Upper lobe of left lung (tissue), 6 donors: ENCODE data around the gene DTNB. TPM values are rescaled to one million over a fixed set of nuclear protein-coding genes. Genes with fewer than 3 reads are reported as not detected.
A peak's percentile ranks its signal among the peaks of the same experiment; 100 is the strongest.

Experiments used
- ATAC-seq, 2 donors: fragments of 200-7000 bp; cut with Tn5 transposase; one replicate each; pipeline ENCODE4 v1.9.1; 2022; ENCODE audit warnings: mild to moderate bottlenecking in 2 of 2, moderate library complexity in 2 of 2; ENCODE audit not compliant: low FRiP score in 2 of 2
- DNase-seq, 2 donors: peaks; one replicate each; pipeline ENCODE4 v3.0.0-alpha.2; 2019 to 2020
- H3K27ac ChIP-seq, 4 donors: fragments of 200-600 bp; sonication (generic); one replicate each; pipeline ENCODE4 v1.5.1; 2016 to 2019
- H3K27me3 ChIP-seq, 4 donors: fragments of 200-600 bp; sonication (generic); one replicate each; pipeline ENCODE4 v1.5.1; 2017 to 2019
- H3K36me3 ChIP-seq, 4 donors: fragments of 200-600 bp; sonication (generic); one replicate each; pipeline ENCODE4 v1.5.1; 2016 to 2019
- H3K4me1 ChIP-seq, 4 donors: fragments of 200-600 bp; sonication (generic); one replicate each; pipeline ENCODE4 v1.5.1; 2018 to 2019
- H3K4me3 ChIP-seq, 4 donors: fragments of 200-600 bp; sonication (generic); one replicate each; pipeline ENCODE4 v1.5.1; 2017 to 2019; ENCODE audit warnings: mild to moderate bottlenecking in 2 of 4, moderate library complexity in 1 of 4
- H3K9me3 ChIP-seq, 4 donors: fragments of 200-600 bp; sonication (generic); one replicate each; pipeline ENCODE4 v1.5.1; 2018 to 2019
- EP300 ChIP-seq, 4 donors: sonication (generic); formaldehyde crosslinking; IDR thresholded peaks; one replicate each; pipeline ENCODE4 v1.5.1; 2017; ENCODE audit warnings: antibody characterized with exemption in 4 of 4, control low read depth in 2 of 4
- POLR2A ChIP-seq, 4 donors: fragments of 450-650 bp; IDR thresholded peaks; one replicate each; pipeline ENCODE4 v1.5.1; 2016 to 2017; ENCODE audit warnings: antibody characterized with exemption in 4 of 4, mild to moderate bottlenecking in 2 of 4
- POLR2AphosphoS5 ChIP-seq, 2 donors: sonication (generic); formaldehyde crosslinking; IDR thresholded peaks; one replicate each; pipeline ENCODE4 v1.5.1; 2017; ENCODE audit warnings: antibody characterized with exemption in 2 of 2
- WGBS, 2 donors: methylation state at CpG; one replicate each; pipeline ENCODE4 v1.1.5; 2017 to 2018; 5-methylcytosine and 5-hydroxymethylcytosine counted together
- total RNA-seq, 6 donors: library from RNA; depleted of rRNA in 4 of 6; stranded (reverse); fragments of >200 nt in 4 of 6; gene quantifications; one replicate each; pipeline versions ENCODE4 v1.1.0 to v1.2.1, GENCODE V29; 2016 to 2021
- TF ChIP-seq, protein P1 (sequence below), 6 experiments: fragments of 450-650 bp in 4 of 6; fragments of 200-600 bp in 2 of 6; sonication (generic) in 2 of 6; IDR thresholded peaks; one replicate each; pipeline ENCODE4 v1.5.1; 2016 to 2019; ENCODE audit warnings: antibody characterized with exemption in 6 of 6
- donor health status: DM: no; HTN: no; CAD: no; lungs with moderate emphysema.
- donor health status: DM: no; HTN: yes; CAD: no; lungs with severe emphysema.

Gene DTNB
- total RNA-seq, 6 donors from 2014 or later: 19.3 to 59.7 (median 25.6) TPM

DNA sequence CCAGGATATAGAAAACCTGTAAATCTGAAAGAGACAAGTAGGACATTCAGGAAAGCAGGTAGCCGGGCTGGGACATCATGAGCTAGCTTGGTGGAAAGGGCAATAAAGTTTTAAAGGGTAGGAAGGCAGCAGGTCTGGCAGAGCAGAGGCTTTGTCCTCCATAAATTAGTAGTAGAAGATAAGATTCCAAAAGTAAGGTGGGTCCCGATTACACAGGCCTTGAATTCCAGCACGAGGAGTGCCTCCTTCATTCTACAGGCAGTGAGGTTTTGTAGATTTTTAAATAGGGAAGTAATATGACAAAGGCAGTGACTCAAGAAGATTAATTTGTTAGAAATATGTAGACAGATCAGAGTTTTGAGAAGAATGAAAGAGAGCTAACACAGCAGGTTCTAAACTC lies 160.7 kb downstream of the DTNB start:
- Histone ChIP-seq H3K36me3 (no peaks in the 10 kb centered on the region), H3K27me3 (no peaks in the 10 kb centered on the region), H3K4me3 (no peak overlapping the region), H3K9me3 (no peaks in the 10 kb centered on the region), H3K27ac (no peak overlapping the region), H3K4me1 (peaks cover 0 to 3% (median 0%) of the 10 kb centered on the region in 4 donors)
- DNase-seq (no peak), ATAC-seq (peak in 1 of 2 donors; percentile 26)
- 54 to 68% methylated on average over 3 of the region's 3 CpGs for WGBS, 2 donors
- TF ChIP-seq POLR2A (IDR thresholded peaks at IDR 0.05): no peak

DNA sequence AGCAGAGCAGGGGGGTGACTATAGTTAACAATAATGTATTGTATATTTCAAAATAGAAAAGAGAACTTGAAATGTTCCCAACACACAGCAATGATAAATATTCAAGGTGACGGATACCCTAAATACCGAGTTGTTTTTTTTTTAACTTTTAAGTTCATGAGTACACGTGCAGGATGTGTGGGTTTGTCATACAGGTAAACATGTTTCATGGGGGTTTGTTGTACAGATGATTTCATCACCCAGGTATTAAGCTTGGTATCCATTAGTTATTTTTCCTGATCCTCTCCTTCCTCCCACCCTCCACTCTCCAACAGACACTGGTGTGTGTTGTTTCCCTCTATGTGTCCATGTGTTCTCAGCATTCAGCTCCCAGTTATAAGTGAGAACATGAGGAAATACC lies 167.2 kb downstream of the DTNB start:
- Histone ChIP-seq H3K9me3 (no peaks in the 10 kb centered on the region), H3K27me3 (no peaks in the 10 kb centered on the region), H3K4me3 (no peak overlapping the region), H3K27ac (no peak overlapping the region), H3K4me1 (no peaks in the 10 kb centered on the region), H3K36me3 (no peaks in the 10 kb centered on the region)
- 88 to 90% methylated on average over 3 of the region's 3 CpGs for WGBS, 2 donors
- ATAC-seq (no peak), DNase-seq (no peak)
- TF ChIP-seq POLR2AphosphoS5 (IDR thresholded peaks at IDR 0.05) (no peak), EP300 (IDR thresholded peaks at IDR 0.05) (no peak), POLR2A (IDR thresholded peaks at IDR 0.05) (no peak)
- TF ChIP-seq, protein P1, sequence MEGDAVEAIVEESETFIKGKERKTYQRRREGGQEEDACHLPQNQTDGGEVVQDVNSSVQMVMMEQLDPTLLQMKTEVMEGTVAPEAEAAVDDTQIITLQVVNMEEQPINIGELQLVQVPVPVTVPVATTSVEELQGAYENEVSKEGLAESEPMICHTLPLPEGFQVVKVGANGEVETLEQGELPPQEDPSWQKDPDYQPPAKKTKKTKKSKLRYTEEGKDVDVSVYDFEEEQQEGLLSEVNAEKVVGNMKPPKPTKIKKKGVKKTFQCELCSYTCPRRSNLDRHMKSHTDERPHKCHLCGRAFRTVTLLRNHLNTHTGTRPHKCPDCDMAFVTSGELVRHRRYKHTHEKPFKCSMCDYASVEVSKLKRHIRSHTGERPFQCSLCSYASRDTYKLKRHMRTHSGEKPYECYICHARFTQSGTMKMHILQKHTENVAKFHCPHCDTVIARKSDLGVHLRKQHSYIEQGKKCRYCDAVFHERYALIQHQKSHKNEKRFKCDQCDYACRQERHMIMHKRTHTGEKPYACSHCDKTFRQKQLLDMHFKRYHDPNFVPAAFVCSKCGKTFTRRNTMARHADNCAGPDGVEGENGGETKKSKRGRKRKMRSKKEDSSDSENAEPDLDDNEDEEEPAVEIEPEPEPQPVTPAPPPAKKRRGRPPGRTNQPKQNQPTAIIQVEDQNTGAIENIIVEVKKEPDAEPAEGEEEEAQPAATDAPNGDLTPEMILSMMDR (IDR thresholded peaks at IDR 0.05): no peak

DNA sequence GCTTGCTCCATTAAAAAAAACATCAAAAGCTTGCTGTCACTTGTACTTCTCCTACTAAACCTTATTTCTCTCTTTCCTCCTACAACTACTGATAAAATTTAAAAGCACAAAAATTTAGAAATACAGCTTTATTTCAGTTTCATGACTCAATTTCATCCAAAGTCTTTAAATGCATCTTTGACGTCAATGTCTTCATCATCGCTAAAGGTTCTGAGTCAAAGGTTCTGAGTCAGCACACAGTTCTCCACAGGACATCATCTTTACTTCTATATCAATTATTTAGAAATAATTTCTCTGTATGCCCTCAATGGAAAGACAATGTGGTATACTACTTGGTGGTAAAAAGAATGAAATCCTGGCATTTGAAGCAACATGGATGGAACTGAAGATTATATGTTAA lies 167.8 kb downstream of the DTNB start:
- no peak for DNase-seq
- H3K9me3 ChIP-seq: no peaks in the 10 kb centered on the region
- 93 to 98% methylated on average over 2 of the region's 2 CpGs for WGBS, 2 donors

DNA sequence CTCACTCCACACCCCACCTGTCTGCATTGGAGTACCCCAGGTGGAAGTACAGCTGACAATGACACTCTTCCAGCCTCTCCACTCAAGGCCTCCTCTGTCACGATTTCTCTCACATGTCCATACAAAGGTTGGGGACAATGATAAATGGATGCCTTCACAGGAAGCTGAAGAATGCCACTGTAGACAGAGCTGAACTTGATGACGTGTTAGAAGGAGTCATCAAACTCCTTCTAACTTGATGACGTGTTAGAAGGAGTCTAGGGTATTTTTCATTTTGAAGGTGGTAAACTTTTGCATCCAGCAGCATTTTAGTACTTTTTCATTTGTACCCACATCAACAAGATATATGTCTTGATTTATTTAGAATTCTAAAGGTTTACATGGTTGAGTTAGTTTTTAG lies 168.2 kb downstream of the DTNB start:
- DNase-seq (no peak), ATAC-seq (no peak)
- H3K27me3 ChIP-seq: no peaks in the 10 kb centered on the region
- H3K27ac ChIP-seq: no peak overlapping the region
- TF ChIP-seq EP300 (IDR thresholded peaks at IDR 0.05) (no peak), POLR2A (IDR thresholded peaks at IDR 0.05) (no peak), POLR2AphosphoS5 (IDR thresholded peaks at IDR 0.05) (no peak)
- TF ChIP-seq, protein P1 (IDR thresholded peaks at IDR 0.05): no peak
- H3K36me3 ChIP-seq: no peaks in the 10 kb centered on the region
- no peaks in the 10 kb centered on the region for H3K9me3 ChIP-seq
- 77 to 84% methylated on average over 3 of the region's 3 CpGs for WGBS, 2 donors
- no peak overlapping the region for H3K4me3 ChIP-seq
- no peaks in the 10 kb centered on the region for H3K4me1 ChIP-seq

More for the DNA sequence above, 167.8 kb downstream of the DTNB start:
- Histone ChIP-seq H3K27ac (no peak overlapping the region), H3K4me3 (no peak overlapping the region), H3K36me3 (no peaks in the 10 kb centered on the region), H3K4me1 (no peaks in the 10 kb centered on the region), H3K27me3 (no peaks in the 10 kb centered on the region)
- ATAC-seq: no peak
- TF ChIP-seq, protein P1 (IDR thresholded peaks at IDR 0.05): no peak
- TF ChIP-seq POLR2AphosphoS5 (IDR thresholded peaks at IDR 0.05) (no peak), EP300 (IDR thresholded peaks at IDR 0.05) (no peak)

DNA sequence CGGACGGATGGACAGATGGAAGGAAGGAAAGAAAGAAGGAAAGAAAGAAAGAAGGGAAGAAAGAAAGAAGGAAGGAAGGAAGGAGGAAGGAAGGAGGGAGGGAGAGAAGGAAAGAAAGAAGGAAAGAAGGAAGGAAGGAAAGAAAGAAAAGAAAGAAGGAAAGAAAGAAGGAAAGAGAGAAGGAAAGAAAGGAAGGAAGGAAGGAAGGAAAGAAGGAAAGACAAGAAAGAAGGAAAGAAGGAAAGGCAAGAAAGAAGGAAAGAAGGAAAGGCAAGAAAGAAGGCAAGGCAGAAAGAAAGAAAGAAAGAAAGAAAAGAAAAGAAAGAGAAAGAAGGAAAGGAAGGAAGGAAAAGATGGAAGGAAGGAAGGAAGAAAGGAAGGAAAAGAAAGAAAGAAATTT lies 169.1 kb downstream of the DTNB start:
- TF ChIP-seq POLR2A (IDR thresholded peaks at IDR 0.05): no peak
- no peak for TF ChIP-seq POLR2AphosphoS5 (IDR thresholded peaks at IDR 0.05)
- no peak for TF ChIP-seq EP300 (IDR thresholded peaks at IDR 0.05)
- TF ChIP-seq, protein P1 (IDR thresholded peaks at IDR 0.05): no peak
- Histone ChIP-seq H3K4me3 (no peak overlapping the region), H3K36me3 (no peaks in the 10 kb centered on the region), H3K27me3 (no peaks in the 10 kb centered on the region), H3K9me3 (no peaks in the 10 kb centered on the region), H3K27ac (no peak overlapping the region), H3K4me1 (no peaks in the 10 kb centered on the region)
- WGBS, 2 donors: 97 to 99% methylated on average over 2 of the region's 2 CpGs
- ATAC-seq (no peak), DNase-seq (no peak)
